Measurements from ENCODE around the gene SMPD1. TPM values are rescaled to one million over a fixed set of nuclear protein-coding genes. Genes with fewer than 3 reads are reported as not detected.

The SMPD1 gene
- total and polyA plus RNA-seq, 3 experiments from 2014 or later, result 17.3 to 30.9 (median 30.4) TPM

- H3K4me1 ChIP-seq (ENCODE audit: insufficient read depth, low read length), result peaks cover 71% of the 10 kb centered on the region
Measured at GRCh38 chr11:6415797-6416196, 25.5 kb downstream of the SMPD1 start.

GRCh38 chr11:6417907-6418556 is 27.8 kb downstream of the SMPD1 start:
- Mint-ChIP-seq H3K27ac (no peak overlapping the region), H3K36me3 (peaks cover under 1 to 4% (median 2%) of the 10 kb centered on the region in 3 donors), H3K27me3 (peaks cover 4 to 15% of the 10 kb centered on the region in 2 donors), H3K9me3 (no peaks in the 10 kb centered on the region), H3K4me1 (peaks cover 10% of the 10 kb centered on the region in 3 donors), H3K4me3 (no peak overlapping the region)
- POLR2A ChIA-PET, result interaction anchor here (2.4 to 4.6 kb wide), 2 partner anchors 14 to 27 kb away, joined by 31 to 56 read pairs; partner anchors contain the start of gene SMPD1
- peak in 1 of 5 donors; percentile 30 for DNase-seq
- Histone ChIP-seq H3K36me3 (ENCODE audit: insufficient read depth, low read length) (no peaks in the 10 kb centered on the region), H3K9me3 (ENCODE audit: low read length) (no peaks in the 10 kb centered on the region), H3K27me3 (ENCODE audit: insufficient read depth, low read length, poor library complexity, severe bottlenecking) (no peaks in the 10 kb centered on the region), H3K27ac (ENCODE audit: low read depth, low read length) (no peak overlapping the region), H3K4me3 (ENCODE audit: low read length) (peak overlapping the region; percentile 77), H3K4me1 (ENCODE audit: insufficient read depth, low read length) (peaks cover 58% of the 10 kb centered on the region)
- CTCF ChIA-PET, result interaction anchor here (1.4 to 6.3 kb wide), 9 partner anchors 11 to 39 kb away, joined by 4 to 29 read pairs (median 15); partner anchors contain the start of gene SMPD1

More at GRCh38 chr11:6415797-6416196, 25.5 kb downstream of the SMPD1 start:
- Histone ChIP-seq H3K27ac (ENCODE audit: low read depth, low read length) (no peak overlapping the region), H3K36me3 (ENCODE audit: insufficient read depth, low read length) (no peaks in the 10 kb centered on the region), H3K27me3 (ENCODE audit: insufficient read depth, low read length, poor library complexity, severe bottlenecking) (no peaks in the 10 kb centered on the region), H3K4me3 (ENCODE audit: low read length) (no peak overlapping the region), H3K9me3 (ENCODE audit: low read length) (no peaks in the 10 kb centered on the region)
- H3K27me3 Mint-ChIP-seq, result peaks cover under 1% of the 10 kb centered on the region in 2 donors
- no peak for DNase-seq
- H3K4me3 Mint-ChIP-seq, result no peak overlapping the region
- ChIA-PET CTCF (no interaction called here), POLR2A (interaction anchor here (0.5 to 4.6 kb wide), 2 partner anchors 12 to 38 kb away, joined by 3 to 56 read pairs; no protein-coding TSS in a partner anchor)
- H3K4me1 Mint-ChIP-seq, result peaks cover 10 to 29% (median 16%) of the 10 kb centered on the region in 3 donors
- H3K36me3 Mint-ChIP-seq, result peaks cover 1 to 13% (median 3%) of the 10 kb centered on the region in 3 donors
- H3K27ac Mint-ChIP-seq, result no peak overlapping the region
- H3K9me3 Mint-ChIP-seq, result no peaks in the 10 kb centered on the region

GRCh38 chr11:6418557-6419008 is 28.3 kb downstream of the SMPD1 start:
- peak overlapping the region; percentile 77 for H3K4me3 ChIP-seq (ENCODE audit: low read length)
- peaks cover 0 to 4% (median 2%) of the 10 kb centered on the region in 3 donors for H3K36me3 Mint-ChIP-seq
- no peaks in the 10 kb centered on the region for H3K36me3 ChIP-seq (ENCODE audit: insufficient read depth, low read length)
- peaks cover 6 to 15% of the 10 kb centered on the region in 2 donors for H3K27me3 Mint-ChIP-seq
- H3K4me3 Mint-ChIP-seq, result no peak overlapping the region
- H3K9me3 ChIP-seq (ENCODE audit: low read length), result no peaks in the 10 kb centered on the region
- peaks cover 6 to 10% (median 6%) of the 10 kb centered on the region in 3 donors for H3K4me1 Mint-ChIP-seq
- peak in 2 of 5 donors; percentile 6 to 57 for DNase-seq
- peaks cover 53% of the 10 kb centered on the region for H3K4me1 ChIP-seq (ENCODE audit: insufficient read depth, low read length)
- H3K27ac ChIP-seq (ENCODE audit: low read depth, low read length), result peak overlapping the region; percentile 18
- CTCF ChIA-PET, result interaction anchor here (0.8 to 6.3 kb wide), 13 partner anchors 11 to 337 kb away, joined by 3 to 29 read pairs (median 5); partner anchors contain the start of gene SMPD1
- no peak overlapping the region for H3K27ac Mint-ChIP-seq
- H3K27me3 ChIP-seq (ENCODE audit: insufficient read depth, low read length, poor library complexity, severe bottlenecking), result no peaks in the 10 kb centered on the region
- POLR2A ChIA-PET, result interaction anchor here (0.5 to 4.6 kb wide), 6 partner anchors 15 to 193 kb away, joined by 3 to 56 read pairs (median 5); partner anchors contain the start of genes ARFIP2, SMPD1, TAF10 and TIMM10B
- no peaks in the 10 kb centered on the region for H3K9me3 Mint-ChIP-seq

- Mint-ChIP-seq H3K9me3 (no peaks in the 10 kb centered on the region), H3K36me3 (peaks cover 0 to 4% (median 2%) of the 10 kb centered on the region in 3 donors), H3K4me1 (peaks cover 6 to 10% (median 6%) of the 10 kb centered on the region in 3 donors), H3K27ac (peak within 1 kb of the TSS; percentile 70 to 96 (median 84)), H3K4me3 (peak within 1 kb of the TSS in 4 of 7 donors; percentile 81 to 93 (median 87)), H3K27me3 (peaks cover 7 to 15% of the 10 kb centered on the region in 2 donors)
- Histone ChIP-seq H3K36me3 (ENCODE audit: insufficient read depth, low read length) (no peaks in the 10 kb centered on the region), H3K4me3 (ENCODE audit: low read length) (peak within 1 kb of the TSS; percentile 77), H3K9me3 (ENCODE audit: low read length) (no peaks in the 10 kb centered on the region), H3K27ac (ENCODE audit: low read depth, low read length) (peak within 1 kb of the TSS; percentile 57), H3K27me3 (ENCODE audit: insufficient read depth, low read length, poor library complexity, severe bottlenecking) (no peaks in the 10 kb centered on the region), H3K4me1 (ENCODE audit: insufficient read depth, low read length) (peaks cover 49% of the 10 kb centered on the region)
- DNase-seq, result peak; percentile 61 to 83 (median 75)
- CTCF ChIA-PET, result interaction anchor here (0.8 to 6.3 kb wide), 12 partner anchors 10 to 336 kb away, joined by 3 to 29 read pairs (median 5); partner anchors contain the start of gene SMPD1
- POLR2A ChIA-PET, result interaction anchor here (0.5 to 4.6 kb wide), 7 partner anchors 15 to 193 kb away, joined by 3 to 56 read pairs (median 4); partner anchors contain the start of genes ARFIP2, SMPD1, TAF10 and TIMM10B
Measured at GRCh38 chr11:6419009-6419631, 28.8 kb downstream of the SMPD1 start, which contains the start of gene APBB1. TSS of gene APBB1 (minus strand) at chr11:6419094. CDS start at chr11:6411347, 7,747 bp downstream.

GRCh38 chr11:6420677-6421076 is 30.4 kb downstream of the SMPD1 start:
- Histone ChIP-seq H3K36me3 (ENCODE audit: insufficient read depth, low read length) (no peaks in the 10 kb centered on the region), H3K27me3 (ENCODE audit: insufficient read depth, low read length, poor library complexity, severe bottlenecking) (no peaks in the 10 kb centered on the region), H3K4me1 (ENCODE audit: insufficient read depth, low read length) (peaks cover 34% of the 10 kb centered on the region), H3K4me3 (ENCODE audit: low read length) (no peak overlapping the region), H3K27ac (ENCODE audit: low read depth, low read length) (no peak overlapping the region), H3K9me3 (ENCODE audit: low read length) (no peaks in the 10 kb centered on the region)
- Mint-ChIP-seq H3K27ac (peak overlapping the region in 3 of 8 donors; percentile 25 to 92 (median 86)), H3K9me3 (no peaks in the 10 kb centered on the region), H3K4me1 (peaks cover 6 to 10% (median 6%) of the 10 kb centered on the region in 3 donors), H3K4me3 (peak overlapping the region in 4 of 7 donors; percentile 81 to 93 (median 87)), H3K27me3 (peaks cover 8 to 15% of the 10 kb centered on the region in 2 donors), H3K36me3 (peaks cover 0 to 4% (median 2%) of the 10 kb centered on the region in 3 donors)
- CTCF ChIA-PET, result interaction anchor here (0.9 to 6.3 kb wide), 5 partner anchors 13 to 41 kb away, joined by 3 to 29 read pairs (median 15); partner anchors contain the start of gene SMPD1
- no peak for DNase-seq
- POLR2A ChIA-PET, result no interaction called here

GRCh38 chr11:6427516-6427915 is 37.2 kb downstream of the SMPD1 start:
- H3K27me3 ChIP-seq (ENCODE audit: insufficient read depth, low read length, poor library complexity, severe bottlenecking), result no peaks in the 10 kb centered on the region
- POLR2A ChIA-PET, result no interaction called here
- no peaks in the 10 kb centered on the region for H3K4me1 ChIP-seq (ENCODE audit: insufficient read depth, low read length)
- H3K4me1 Mint-ChIP-seq, result no peaks in the 10 kb centered on the region
- H3K36me3 Mint-ChIP-seq, result peaks cover 0 to 2% (median 0%) of the 10 kb centered on the region in 3 donors
- H3K27ac Mint-ChIP-seq, result peak overlapping the region in 1 of 8 donors; percentile 45
- H3K36me3 ChIP-seq (ENCODE audit: insufficient read depth, low read length), result no peaks in the 10 kb centered on the region
- no peak overlapping the region for H3K27ac ChIP-seq (ENCODE audit: low read depth, low read length)
- CTCF ChIA-PET, result interaction anchor here (0.8 to 2.3 kb wide), 4 partner anchors 11 to 48 kb away, joined by 3 to 7 read pairs (median 4); no protein-coding TSS in a partner anchor
- H3K9me3 Mint-ChIP-seq, result no peaks in the 10 kb centered on the region
- H3K27me3 Mint-ChIP-seq, result peaks cover 5% of the 10 kb centered on the region in 2 donors
- no peak for DNase-seq
- H3K9me3 ChIP-seq (ENCODE audit: low read length), result no peaks in the 10 kb centered on the region
- H3K4me3 ChIP-seq (ENCODE audit: low read length), result no peak overlapping the region
- no peak overlapping the region for H3K4me3 Mint-ChIP-seq

GRCh38 chr11:6431861-6432260 is 41.6 kb downstream of the SMPD1 start:
- H3K27me3 ChIP-seq (ENCODE audit: insufficient read depth, low read length, poor library complexity, severe bottlenecking), result no peaks in the 10 kb centered on the region
- ChIA-PET CTCF (interaction anchor here (3.4 kb wide), 1 partner anchor 54 kb away, joined by 30 read pairs; no protein-coding TSS in a partner anchor), POLR2A (no interaction called here)
- H3K36me3 ChIP-seq (ENCODE audit: insufficient read depth, low read length), result no peaks in the 10 kb centered on the region
- no peaks in the 10 kb centered on the region for H3K9me3 ChIP-seq (ENCODE audit: low read length)
- H3K27ac Mint-ChIP-seq, result peak overlapping the region in 1 of 8 donors; percentile 35
- H3K4me1 ChIP-seq (ENCODE audit: insufficient read depth, low read length), result no peaks in the 10 kb centered on the region
- H3K36me3 Mint-ChIP-seq, result peaks cover 0 to 4% (median 0%) of the 10 kb centered on the region in 3 donors
- H3K27me3 Mint-ChIP-seq, result peaks cover 0 to 1% of the 10 kb centered on the region in 2 donors
- H3K27ac ChIP-seq (ENCODE audit: low read depth, low read length), result no peak overlapping the region
- H3K4me1 Mint-ChIP-seq, result no peaks in the 10 kb centered on the region
- no peaks in the 10 kb centered on the region for H3K9me3 Mint-ChIP-seq
- H3K4me3 ChIP-seq (ENCODE audit: low read length), result no peak overlapping the region
- DNase-seq, result no peak
- no peak overlapping the region for H3K4me3 Mint-ChIP-seq

Data from CD8-positive, alpha-beta memory T cell (primary cell).